NB4 (cell line): ENCODE results near the gene SSTR1.

Source experiments
- DNase-seq: peaks from one replicate; pipeline ENCODE4 v3.0.0; 2010; ENCODE audit warnings: low read depth
- H3K4me3 ChIP-seq: one replicate; pipeline ENCODE4 v1.5.1; 2011; ENCODE audit warnings: mild to moderate bottlenecking, low read depth, low read length, moderate library complexity
- MYC ChIP-seq: IDR thresholded peaks from 2 replicates; pipeline ENCODE4 v1.6.1; 2011; ENCODE audit warnings: low read depth, low read length
- POLR2A ChIP-seq: IDR thresholded peaks from 2 replicates; pipeline ENCODE4 v1.6.1; 2011; ENCODE audit warnings: mild to moderate bottlenecking; ENCODE audit not compliant: insufficient read length; ENCODE audit errors: extremely low read depth
- TF ChIP-seq, protein P1 (sequence below): IDR thresholded peaks from one replicate; pipeline ENCODE4 v1.5.1; 2012; ENCODE audit warnings: low read depth, low read length
- TF ChIP-seq, protein P2 (sequence below): IDR thresholded peaks from 2 replicates; pipeline ENCODE4 v1.6.1; 2011; ENCODE audit warnings: low read depth, low read length

The SSTR1 gene

DNA sequence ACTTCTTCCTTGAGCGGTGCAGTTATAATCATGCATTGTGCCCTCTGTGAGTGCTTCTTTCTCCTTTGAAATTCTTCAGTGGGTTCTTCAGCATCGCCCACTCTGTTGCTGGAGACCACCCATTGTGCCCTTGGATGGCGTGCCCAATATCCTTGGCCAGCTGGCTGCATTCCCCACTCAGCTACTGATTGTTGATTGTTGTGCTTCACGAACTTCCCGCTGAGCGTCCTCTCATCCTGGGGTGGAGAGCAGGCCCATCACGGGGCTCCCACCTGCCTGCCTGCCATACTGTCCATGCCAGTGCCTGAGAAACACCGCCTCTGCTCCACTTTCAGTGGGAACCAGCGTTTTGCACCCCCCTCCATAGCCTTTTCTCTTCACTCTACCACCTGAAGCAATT is 8.6 kb upstream of the SSTR1 start:
- no peak for DNase-seq
- H3K4me3 ChIP-seq, result no peak overlapping the region
- no peak for TF ChIP-seq MYC
- TF ChIP-seq, protein P1, sequence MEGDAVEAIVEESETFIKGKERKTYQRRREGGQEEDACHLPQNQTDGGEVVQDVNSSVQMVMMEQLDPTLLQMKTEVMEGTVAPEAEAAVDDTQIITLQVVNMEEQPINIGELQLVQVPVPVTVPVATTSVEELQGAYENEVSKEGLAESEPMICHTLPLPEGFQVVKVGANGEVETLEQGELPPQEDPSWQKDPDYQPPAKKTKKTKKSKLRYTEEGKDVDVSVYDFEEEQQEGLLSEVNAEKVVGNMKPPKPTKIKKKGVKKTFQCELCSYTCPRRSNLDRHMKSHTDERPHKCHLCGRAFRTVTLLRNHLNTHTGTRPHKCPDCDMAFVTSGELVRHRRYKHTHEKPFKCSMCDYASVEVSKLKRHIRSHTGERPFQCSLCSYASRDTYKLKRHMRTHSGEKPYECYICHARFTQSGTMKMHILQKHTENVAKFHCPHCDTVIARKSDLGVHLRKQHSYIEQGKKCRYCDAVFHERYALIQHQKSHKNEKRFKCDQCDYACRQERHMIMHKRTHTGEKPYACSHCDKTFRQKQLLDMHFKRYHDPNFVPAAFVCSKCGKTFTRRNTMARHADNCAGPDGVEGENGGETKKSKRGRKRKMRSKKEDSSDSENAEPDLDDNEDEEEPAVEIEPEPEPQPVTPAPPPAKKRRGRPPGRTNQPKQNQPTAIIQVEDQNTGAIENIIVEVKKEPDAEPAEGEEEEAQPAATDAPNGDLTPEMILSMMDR, result no peak
- TF ChIP-seq, protein P2, sequence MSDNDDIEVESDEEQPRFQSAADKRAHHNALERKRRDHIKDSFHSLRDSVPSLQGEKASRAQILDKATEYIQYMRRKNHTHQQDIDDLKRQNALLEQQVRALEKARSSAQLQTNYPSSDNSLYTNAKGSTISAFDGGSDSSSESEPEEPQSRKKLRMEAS, result no peak
- TF ChIP-seq POLR2A, result no peak

DNA sequence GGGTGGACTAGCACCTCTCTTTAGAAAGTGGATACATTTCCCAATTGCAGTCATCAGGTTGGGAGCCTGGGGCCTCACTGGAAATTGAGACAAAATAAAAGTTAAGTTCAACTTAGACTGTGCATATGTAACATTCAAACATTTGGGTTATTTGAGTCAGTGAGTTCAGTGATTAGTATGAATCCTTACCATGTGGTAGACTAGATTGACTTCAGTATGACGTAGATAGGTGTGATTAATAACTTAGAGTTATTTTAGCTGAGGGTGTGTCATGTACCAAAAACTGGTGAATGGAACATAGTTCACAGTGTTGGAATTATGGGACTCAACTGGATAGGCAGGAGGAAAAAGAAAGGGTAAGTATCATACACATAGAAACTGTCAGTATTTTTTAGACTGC is 8.0 kb upstream of the SSTR1 start:
- DNase-seq, result no peak
- TF ChIP-seq, protein P2, result no peak
- TF ChIP-seq POLR2A (no peak), MYC (no peak)
- TF ChIP-seq, protein P1, result no peak
- no peak overlapping the region for H3K4me3 ChIP-seq

DNA sequence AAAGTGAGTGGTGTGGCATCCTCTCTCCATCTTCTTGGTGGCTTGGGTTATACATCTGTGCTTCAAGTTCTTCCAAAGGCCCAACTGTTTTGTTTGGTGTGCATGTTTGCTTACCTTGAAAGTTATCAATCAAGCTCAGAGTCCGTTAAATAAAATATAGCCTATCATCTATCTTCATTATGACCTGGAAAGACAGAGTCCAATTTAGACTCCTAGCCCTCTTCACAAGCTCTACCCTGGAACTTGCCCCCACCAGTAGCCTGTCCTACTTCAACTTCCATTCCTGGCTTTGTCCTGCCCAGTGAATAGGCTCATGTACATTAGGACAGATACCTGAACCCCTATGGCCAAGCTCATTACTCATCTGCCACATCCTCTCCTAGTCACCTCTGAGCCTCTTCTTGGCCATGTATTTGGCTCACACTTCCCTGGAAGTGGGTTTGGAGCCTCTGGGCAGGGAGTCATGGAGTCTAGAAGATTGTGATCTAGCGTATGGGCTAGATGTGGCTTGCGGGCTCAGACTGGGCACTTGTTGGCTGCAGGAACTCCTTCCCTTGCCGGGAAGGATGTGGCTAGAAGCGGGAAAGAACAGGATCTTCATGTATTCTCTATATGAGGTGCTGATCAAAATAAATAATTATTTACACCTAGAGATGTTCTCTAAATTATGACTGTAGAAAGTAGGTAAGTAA is 6.4 kb upstream of the SSTR1 start:
- H3K4me3 ChIP-seq, result no peak overlapping the region
- TF ChIP-seq, protein P2, result no peak
- TF ChIP-seq POLR2A, result no peak
- DNase-seq, result no peak

DNA sequence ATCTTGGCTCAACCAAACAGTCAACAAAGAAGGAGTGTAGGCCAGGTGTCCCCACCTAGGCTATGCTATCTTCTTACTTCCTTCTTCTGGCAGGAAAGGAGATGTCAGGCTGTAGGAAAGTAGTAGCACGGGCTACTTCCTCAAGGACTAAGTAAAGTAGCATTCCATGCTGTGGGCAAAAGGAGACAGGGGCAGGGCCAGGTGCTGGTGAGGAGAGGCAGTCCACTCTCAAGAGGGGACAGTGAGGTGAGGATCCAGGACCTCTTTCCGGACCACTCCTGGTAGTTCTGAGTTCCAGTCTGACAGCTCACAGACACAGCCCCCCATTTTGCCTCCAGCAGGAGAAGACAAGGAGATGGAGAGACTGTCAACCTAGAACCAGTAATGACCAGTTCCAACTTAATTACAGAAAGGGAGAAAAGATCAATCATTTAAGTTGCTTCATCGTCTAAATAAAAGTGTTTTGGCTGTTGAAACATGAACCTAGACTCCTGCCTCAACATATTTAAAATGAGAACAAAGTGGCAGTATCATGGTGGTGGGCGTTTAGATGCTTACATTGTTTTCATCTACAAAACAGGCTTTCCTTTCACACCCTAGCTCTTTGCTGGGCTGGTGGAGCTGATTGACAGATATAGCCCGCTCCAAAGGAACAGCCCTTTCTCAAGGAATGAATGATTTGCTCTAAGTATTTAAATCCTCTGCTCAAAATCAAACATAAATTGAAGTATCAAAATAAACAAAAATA is 5.1 kb upstream of the SSTR1 start:
- no peak for DNase-seq
- TF ChIP-seq POLR2A (no peak), MYC (no peak)
- TF ChIP-seq, protein P1, result no peak
- TF ChIP-seq, protein P2, result no peak
- H3K4me3 ChIP-seq, result no peak overlapping the region

DNA sequence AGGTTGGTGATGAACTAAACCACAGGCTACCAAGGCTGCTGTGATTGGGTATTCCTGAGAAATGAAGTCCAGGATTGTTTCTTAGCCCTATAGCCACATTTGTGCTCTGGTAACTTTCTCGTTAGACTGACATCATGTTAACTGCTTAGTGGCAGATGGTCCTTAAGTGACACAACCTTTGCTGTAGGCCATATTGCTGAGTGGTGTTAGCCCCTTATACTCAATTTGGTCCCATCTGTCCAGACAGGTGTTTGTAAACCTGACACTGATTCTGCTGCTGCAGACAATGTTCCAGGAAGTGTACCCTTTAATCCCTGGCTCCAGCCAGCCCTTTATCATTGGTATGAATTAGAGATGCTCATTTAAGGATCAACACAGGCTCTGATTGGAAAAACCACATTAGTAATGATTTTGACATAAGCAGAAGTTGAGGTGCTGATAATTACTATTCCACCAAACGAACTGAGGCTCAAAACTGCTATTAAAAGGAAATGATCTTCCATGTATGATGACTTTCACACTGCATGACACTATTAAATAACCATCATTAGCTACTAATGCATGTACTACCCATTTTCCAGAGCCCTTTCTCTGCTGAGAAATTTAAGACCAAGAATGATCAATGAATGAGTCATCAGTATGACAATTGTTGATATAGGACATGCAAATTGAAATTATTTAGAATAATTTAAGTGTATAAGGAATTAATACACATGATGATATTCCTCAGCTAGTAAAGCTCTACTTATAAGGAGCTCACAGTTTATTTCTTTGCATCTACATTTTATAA is 3.6 kb upstream of the SSTR1 start:
- no peak overlapping the region for H3K4me3 ChIP-seq
- DNase-seq, result no peak
- TF ChIP-seq POLR2A (no peak), MYC (no peak)
- TF ChIP-seq, protein P1, result no peak
- TF ChIP-seq, protein P2, result no peak

DNA sequence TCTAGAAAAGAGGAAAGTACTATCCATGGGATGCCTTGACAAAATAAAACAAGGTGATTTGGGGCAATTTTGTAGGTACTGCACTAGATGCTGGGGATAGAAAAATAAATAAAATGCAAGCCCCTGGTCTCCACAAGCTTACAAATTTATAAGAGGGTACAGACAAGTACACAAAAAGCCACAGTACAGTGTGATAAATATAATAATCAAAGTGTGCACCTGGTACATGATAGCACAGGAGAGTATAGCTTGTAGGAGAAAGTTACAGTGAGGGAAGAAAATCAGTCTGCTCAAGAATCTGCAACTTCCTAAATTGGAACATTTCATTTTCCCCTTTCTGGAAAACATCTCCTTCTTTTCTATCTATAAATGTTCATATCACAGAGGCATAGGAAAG is 3.0 kb upstream of the SSTR1 start:
- no peak for DNase-seq
- TF ChIP-seq MYC, result no peak
- TF ChIP-seq POLR2A, result no peak
- TF ChIP-seq, protein P2, result no peak
- TF ChIP-seq, protein P1, result no peak
- H3K4me3 ChIP-seq, result no peak overlapping the region
